Ramos (cell line): ENCODE measurements around the gene ELAVL3.
"Not testable (repeated sequence)": the region's sequence is repeated elsewhere in the genome, so short reads cannot be mapped to it uniquely, and the experiment has no call there.

Experiments
- in situ Hi-C: fragments of 300-500 bp; cut with MboI; formaldehyde crosslinking; loops from one replicate; pipeline ENCODE4 v1.14.3; 2022; ENCODE audit warnings: low sequenced_read_pairs; ENCODE audit not compliant: unreplicated experiment

The ELAVL3 gene

GRCh38 chr19:11461453-11461852 is 19.4 kb downstream of the ELAVL3 start:
- in situ Hi-C loops: no loop called here

GRCh38 chr19:11460207-11460606 is 20.6 kb downstream of the ELAVL3 start:
- in situ Hi-C loops: no loop called here

- in situ Hi-C loops: not testable (repeated sequence)
These were observed 21.9 kb downstream of the ELAVL3 start for GRCh38 chr19:11458912-11459311.

- in situ Hi-C loops: no loop called here
These were observed 22.5 kb downstream of the ELAVL3 start for GRCh38 chr19:11458236-11458900.

GRCh38 chr19:11457831-11458230 is 23.0 kb downstream of the ELAVL3 start:
- in situ Hi-C loops: no loop called here

GRCh38 chr19:11457115-11457514 is 23.7 kb downstream of the ELAVL3 start:
- in situ Hi-C loops: no loop called here

- in situ Hi-C loops: no loop called here
These were observed 24.2 kb downstream of the ELAVL3 start for GRCh38 chr19:11456659-11457058.

GRCh38 chr19:11455233-11455554 is 25.7 kb downstream of the ELAVL3 start:
- in situ Hi-C loops: not testable (repeated sequence)

GRCh38 chr19:11453468-11454341 is 27.1 kb downstream of the ELAVL3 start:
- in situ Hi-C loops: no loop called here

- in situ Hi-C loops: no loop called here
These were observed 28.1 kb downstream of the ELAVL3 start for GRCh38 chr19:11452620-11453310.

GRCh38 chr19:11451871-11452619 is 28.8 kb downstream of the ELAVL3 start:
- in situ Hi-C loops: no loop called here

GRCh38 chr19:11451327-11451870 is 29.4 kb downstream of the ELAVL3 start:
- in situ Hi-C loops: no loop called here

GRCh38 chr19:11450570-11451326 is 30.1 kb downstream of the ELAVL3 start:
- in situ Hi-C loops: no loop called here

- in situ Hi-C loops: loop anchor here (10.0 kb wide), 1 partner anchor 154 kb away; the partner anchor contains the start of gene TSPAN16
These were observed 31.8 kb downstream of the ELAVL3 start for GRCh38 chr19:11448923-11449554.

GRCh38 chr19:11448410-11448809 is 32.4 kb downstream of the ELAVL3 start:
- in situ Hi-C loops: loop anchor here (10.0 kb wide), 1 partner anchor 154 kb away; the partner anchor contains the start of gene TSPAN16

- in situ Hi-C loops: loop anchor here (10.0 kb wide), 1 partner anchor 153 kb away; the partner anchor contains the start of gene TSPAN16
These were observed 33.2 kb downstream of the ELAVL3 start for GRCh38 chr19:11447347-11448262.

- in situ Hi-C loops: loop anchor here (10.0 kb wide), 1 partner anchor 152 kb away; the partner anchor contains the start of gene TSPAN16
These were observed 34.1 kb downstream of the ELAVL3 start for GRCh38 chr19:11446652-11447301.
